ENCODE data around the gene RASL11A. TPM values are rescaled to one million over a fixed set of nuclear protein-coding genes. Genes with fewer than 3 reads are reported as not detected.

Gene RASL11A
- total and polyA plus RNA-seq, 11 donors: 2.9 to 13.7 (median 5.4) TPM

DNA sequence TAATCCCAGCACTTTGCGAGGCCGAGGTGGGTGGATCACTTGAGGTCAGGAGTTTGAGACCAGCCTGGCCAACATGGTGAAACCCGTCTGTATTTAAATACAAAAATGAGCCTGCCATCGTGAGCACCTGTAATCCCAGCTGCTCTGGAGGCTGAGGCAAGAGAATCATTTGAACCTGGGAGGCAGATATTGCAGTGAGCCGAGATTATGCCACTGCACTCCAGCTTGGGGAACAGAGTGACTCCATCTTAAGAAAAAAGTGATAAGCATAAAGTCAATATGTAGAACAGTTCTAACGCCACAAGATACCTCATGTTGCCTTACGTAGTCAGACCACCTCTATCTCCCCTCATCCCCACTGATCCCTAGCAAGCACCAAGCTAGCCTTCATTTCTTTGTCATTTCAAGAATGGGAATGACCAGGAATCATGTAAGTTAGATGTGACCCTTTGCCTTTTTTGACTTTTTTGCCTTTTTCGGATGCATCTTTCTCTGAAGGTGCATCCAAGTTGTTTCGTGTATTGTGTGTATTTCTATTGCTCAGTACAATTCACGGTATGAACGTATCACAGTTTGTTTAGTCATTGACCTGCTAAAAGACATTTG is 12.9 kb upstream of the RASL11A start:
- H3K27me3 ChIP-seq: no peaks in the 10 kb centered on the region
- DNase-seq: no peak
- intact Hi-C loops (cut with DNase I): no loop called here
- no peak overlapping the region for H3K4me3 ChIP-seq
- H3K36me3 ChIP-seq: peaks cover 3 to 89% (median 68%) of the 10 kb centered on the region in 9 donors
- H3K4me1 ChIP-seq: peaks cover 7 to 60% (median 16%) of the 10 kb centered on the region in 12 donors
- ATAC-seq: no peak
- H3K27ac ChIP-seq: no peak overlapping the region
- 84 to 88% (median 87%) methylated on average over 11 of the region's 11 CpGs for WGBS, 4 donors
- TF ChIP-seq POLR2A (IDR thresholded peaks at IDR 0.05): no peak
- TF ChIP-seq, protein P1, sequence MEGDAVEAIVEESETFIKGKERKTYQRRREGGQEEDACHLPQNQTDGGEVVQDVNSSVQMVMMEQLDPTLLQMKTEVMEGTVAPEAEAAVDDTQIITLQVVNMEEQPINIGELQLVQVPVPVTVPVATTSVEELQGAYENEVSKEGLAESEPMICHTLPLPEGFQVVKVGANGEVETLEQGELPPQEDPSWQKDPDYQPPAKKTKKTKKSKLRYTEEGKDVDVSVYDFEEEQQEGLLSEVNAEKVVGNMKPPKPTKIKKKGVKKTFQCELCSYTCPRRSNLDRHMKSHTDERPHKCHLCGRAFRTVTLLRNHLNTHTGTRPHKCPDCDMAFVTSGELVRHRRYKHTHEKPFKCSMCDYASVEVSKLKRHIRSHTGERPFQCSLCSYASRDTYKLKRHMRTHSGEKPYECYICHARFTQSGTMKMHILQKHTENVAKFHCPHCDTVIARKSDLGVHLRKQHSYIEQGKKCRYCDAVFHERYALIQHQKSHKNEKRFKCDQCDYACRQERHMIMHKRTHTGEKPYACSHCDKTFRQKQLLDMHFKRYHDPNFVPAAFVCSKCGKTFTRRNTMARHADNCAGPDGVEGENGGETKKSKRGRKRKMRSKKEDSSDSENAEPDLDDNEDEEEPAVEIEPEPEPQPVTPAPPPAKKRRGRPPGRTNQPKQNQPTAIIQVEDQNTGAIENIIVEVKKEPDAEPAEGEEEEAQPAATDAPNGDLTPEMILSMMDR (IDR thresholded peaks at IDR 0.05): no peak
- H3K9me3 ChIP-seq: no peaks in the 10 kb centered on the region

DNA sequence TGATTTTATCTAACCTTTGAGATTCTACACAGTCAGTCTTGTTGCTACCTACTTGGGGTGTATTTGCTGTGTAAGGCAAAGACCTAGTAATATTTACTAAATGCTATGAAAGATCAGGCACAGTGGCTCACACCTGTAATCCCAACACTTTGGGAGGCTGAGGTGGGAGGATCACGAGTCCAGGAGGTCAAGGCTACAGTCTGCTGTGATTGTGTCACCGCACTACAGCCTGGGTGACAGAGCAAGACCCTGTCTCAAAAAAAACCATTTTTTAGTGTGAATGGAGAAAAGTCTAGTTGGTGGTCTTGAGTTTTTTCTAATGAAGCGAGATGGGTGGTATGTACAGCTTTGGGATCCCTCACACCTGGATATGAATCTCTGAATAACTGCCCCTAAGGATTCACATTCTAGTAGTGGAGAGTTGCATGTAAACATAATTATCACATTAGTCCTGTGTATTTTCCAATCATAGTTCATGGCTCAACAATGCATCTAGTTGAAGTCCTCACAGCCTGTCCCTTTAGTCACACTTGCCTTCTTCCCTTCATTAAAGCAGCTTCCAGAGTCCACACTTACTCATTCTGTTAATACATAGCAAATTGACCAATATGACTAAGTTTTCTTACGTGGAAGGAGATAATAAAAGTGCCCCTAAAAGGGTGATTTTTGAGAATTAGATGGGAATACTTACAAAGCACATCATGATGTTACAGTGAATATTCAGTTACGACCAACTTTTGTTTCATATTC is 11.8 kb upstream of the RASL11A start:
- Histone ChIP-seq H3K4me3 (no peak overlapping the region), H3K27me3 (no peaks in the 10 kb centered on the region), H3K36me3 (peaks cover 3 to 86% (median 64%) of the 10 kb centered on the region in 9 donors), H3K27ac (peak overlapping the region in 1 of 12 donors; percentile 79), H3K9me3 (no peaks in the 10 kb centered on the region), H3K4me1 (peaks cover 0 to 52% (median 7%) of the 10 kb centered on the region in 12 donors)
- 84 to 97% (median 95%) methylated on average over 5 of the region's 5 CpGs for WGBS, 4 donors
- ATAC-seq: no peak
- TF ChIP-seq, protein P1 (IDR thresholded peaks at IDR 0.05): no peak
- no peak for TF ChIP-seq POLR2A (IDR thresholded peaks at IDR 0.05)
- intact Hi-C loops (cut with DNase I): no loop called here
- DNase-seq: no peak

DNA sequence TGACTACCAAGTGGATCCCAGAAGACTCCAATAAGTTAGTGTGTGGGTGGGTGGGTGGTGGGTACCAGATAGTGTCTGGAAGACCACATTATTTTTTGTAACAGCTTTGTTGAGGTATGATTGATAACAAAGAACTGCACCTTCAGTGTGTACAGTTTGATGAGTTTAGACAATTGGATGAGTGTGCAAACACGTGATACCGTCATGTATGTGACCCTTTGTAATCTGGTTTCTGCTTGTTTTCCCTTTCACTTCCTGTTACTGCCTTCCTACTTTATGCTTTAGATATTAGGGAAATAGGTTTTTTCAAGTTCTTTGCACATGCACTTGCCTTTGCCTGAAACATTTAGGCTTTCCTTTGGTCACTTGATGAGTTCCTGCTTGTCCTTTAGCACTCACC is 10.8 kb upstream of the RASL11A start:
- intact Hi-C loops (cut with DNase I): loop anchor here in 3 of 10 donors (10.0 kb wide), 3 partner anchors 165 to 285 kb away; partner anchors contain the start of gene GTF3A (in 1 of the 3)
- no peak for ATAC-seq
- WGBS, 4 donors: 53 to 74% (median 63%) methylated on average over 2 of the region's 2 CpGs
- DNase-seq: no peak
- no peaks in the 10 kb centered on the region for H3K9me3 ChIP-seq
- TF ChIP-seq, protein P1 (IDR thresholded peaks at IDR 0.05): no peak
- no peak for TF ChIP-seq POLR2A (IDR thresholded peaks at IDR 0.05)
- no peak overlapping the region for H3K4me3 ChIP-seq
- H3K4me1 ChIP-seq: peaks cover 0 to 43% (median 11%) of the 10 kb centered on the region in 12 donors
- H3K36me3 ChIP-seq: peaks cover 3 to 76% (median 54%) of the 10 kb centered on the region in 9 donors
- H3K27ac ChIP-seq: peak overlapping the region in 1 of 12 donors; percentile 79
- no peaks in the 10 kb centered on the region for H3K27me3 ChIP-seq

DNA sequence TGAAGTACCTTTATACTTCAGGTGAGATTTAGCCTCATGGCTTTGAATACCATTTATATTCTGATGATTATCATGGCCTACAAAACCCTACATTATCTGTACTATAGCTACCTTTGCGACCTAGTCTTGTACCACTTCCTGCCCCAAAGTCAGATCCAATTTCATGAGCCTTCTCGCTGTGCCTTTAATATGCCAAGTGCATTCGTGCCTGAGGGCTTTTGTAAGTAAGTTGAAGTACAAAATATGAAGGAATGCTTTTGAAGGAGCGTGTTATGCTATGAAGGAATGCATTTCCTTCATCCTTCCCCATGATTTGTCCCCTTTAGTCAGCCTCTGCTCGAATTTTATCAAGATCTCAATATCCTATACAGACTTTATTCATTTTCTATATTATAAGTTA is 9.2 kb upstream of the RASL11A start:
- peak overlapping the region in 1 of 12 donors; percentile 79 for H3K27ac ChIP-seq
- intact Hi-C loops (cut with DNase I): loop anchor here in 3 of 10 donors (10.0 kb wide), 3 partner anchors 163 to 287 kb away; partner anchors contain the start of gene GTF3A (in 1 of the 3)

More for the DNA sequence above, 9.2 kb upstream of the RASL11A start:
- peaks cover 0 to 35% (median 9%) of the 10 kb centered on the region in 12 donors for H3K4me1 ChIP-seq
- no peaks in the 10 kb centered on the region for H3K27me3 ChIP-seq
- H3K4me3 ChIP-seq: no peak overlapping the region
- ATAC-seq (no peak), DNase-seq (no peak)
- TF ChIP-seq, protein P1 (IDR thresholded peaks at IDR 0.05): no peak
- TF ChIP-seq POLR2A (IDR thresholded peaks at IDR 0.05): no peak
- H3K9me3 ChIP-seq: no peaks in the 10 kb centered on the region
- H3K36me3 ChIP-seq: peaks cover 3 to 60% (median 39%) of the 10 kb centered on the region in 9 donors
- 77 to 85% (median 82%) methylated on average over 5 of the region's 5 CpGs for WGBS, 4 donors

Measured in heart left ventricle (tissue), 16 donors.